K562 (cell line): ENCODE data around the gene TMSB15B. TPM values are rescaled to one million over a fixed set of nuclear protein-coding genes. Genes with fewer than 3 reads are reported as not detected.
A peak's percentile ranks its signal among the peaks of the same experiment; 100 is the strongest.

Experiments used
- ATAC-seq: fragments of 200-7000 bp; cut with Tn5 transposase; 3 replicates; pipeline ENCODE4 v1.9.1; 2020; ENCODE audit warnings: moderate library complexity
- BruUV-seq: library from RNA; stranded (reverse); fragments of 400-500 nt; replicated peaks from 2 replicates; lab custom pipeline; 2021; lab: Mats Ljungman, UMichigan
- CTCF ChIA-PET: fragments of 300-600 bp; formaldehyde crosslinking; extraction: SDS; loops from one replicate; lab custom pipeline; 2021; ENCODE audit warnings: low intra/inter-chr PET ratio; lab: Yijun Ruan, JAX
- POLR2A ChIA-PET: fragments of 300-600, 350-650 bp; sonication (Branson Sonifier 250); formaldehyde crosslinking; extraction: SDS; loops from one replicate; lab custom pipeline; 2021; ENCODE audit warnings: antibody characterized with exemption, inconsistent platforms; lab: Yijun Ruan, JAX
- DNase-seq, 4 experiments: peaks; one replicate each; pipeline versions ENCODE4 v3.0.0 to v3.0.0-alpha.2; 2011 to 2018; ENCODE audit warnings: low spot score in 3 of 4, mixed read lengths in 3 of 4; ENCODE audit errors: extremely low read depth in 1 of 4
- FAIRE-seq: peaks from 2 replicates; lab custom pipeline; 2011; peaks lifted over from hg19 to GRCh38; lab: Jason Lieb, UNC
- H2AFZ ChIP-seq: 2 replicates; pipeline ENCODE4 v1.6.0; 2011; ENCODE audit warnings: low read depth, low read length, control low read depth, inconsistent platforms
- H3K27ac ChIP-seq: fragments of 200-600 bp; 3 replicates; pipeline ENCODE4 v1.8.0; 2011; ENCODE audit warnings: low read depth, mild to moderate bottlenecking, control low read depth, inconsistent platforms, low read length, moderate library complexity, mixed read lengths; ENCODE audit errors: extremely low read depth
- H3K27me3 ChIP-seq, 2 experiments: fragments of 300-600 bp in 1 of 2; 2 replicates in 1 of 2; 3 replicates in 1 of 2; pipeline versions ENCODE4 v1.6.0 to v1.8.0; 2011; ENCODE audit warnings: inconsistent platforms in 2 of 2, low read length in 2 of 2, mild to moderate bottlenecking in 1 of 2, mixed read lengths in 1 of 2, moderate library complexity in 1 of 2; ENCODE audit not compliant: control insufficient read depth in 2 of 2, insufficient read depth in 2 of 2
- H3K36me3 ChIP-seq: fragments of 300-600 bp; 3 replicates; pipeline ENCODE4 v1.8.0; 2011; ENCODE audit warnings: mild to moderate bottlenecking, low read length, inconsistent platforms; ENCODE audit not compliant: control insufficient read depth, insufficient read depth
- H3K4me1 ChIP-seq, 2 experiments: fragments of 200-600 bp in 1 of 2; replicated peaks in 1 of 2; 2 replicates in 1 of 2; 3 replicates in 1 of 2; pipeline versions ENCODE4 v1.5.1 to v1.8.0; 2011; ENCODE audit warnings: inconsistent platforms in 2 of 2, low read length in 2 of 2, mild to moderate bottlenecking in 1 of 2, mixed read lengths in 1 of 2, moderate library complexity in 1 of 2; ENCODE audit not compliant: control insufficient read depth in 2 of 2, insufficient read depth in 2 of 2
- H3K4me2 ChIP-seq: 2 replicates; pipeline ENCODE4 v1.6.1; 2011; ENCODE audit warnings: low read length, control low read depth, inconsistent platforms, mixed read lengths; ENCODE audit not compliant: insufficient read depth
- H3K4me3 ChIP-seq: fragments of 200-600 bp; sonication (generic), shearing (Covaris generic); 2 replicates; pipeline ENCODE4 v1.5.1; 2016; ENCODE audit warnings: control low read depth, inconsistent platforms
- H3K79me2 ChIP-seq: fragments of 200-600 bp; 3 replicates; pipeline ENCODE4 v1.8.0; 2011; ENCODE audit warnings: low read length, inconsistent platforms; ENCODE audit not compliant: control insufficient read depth, insufficient read depth
- H3K9ac ChIP-seq, 2 experiments: 2 replicates each; pipeline versions ENCODE4 v1.6.0 to v1.6.1; 2011; ENCODE audit warnings: low read depth in 2 of 2, low read length in 2 of 2, control low read depth in 1 of 2, inconsistent platforms in 1 of 2, mild to moderate bottlenecking in 1 of 2, mixed read lengths in 1 of 2; ENCODE audit not compliant: insufficient read depth in 1 of 2
- H3K9me1 ChIP-seq: one replicate; pipeline ENCODE4 v1.6.0; 2011; ENCODE audit warnings: inconsistent platforms, mild to moderate bottlenecking, low read length, moderate library complexity; ENCODE audit not compliant: control insufficient read depth, insufficient read depth
- H3K9me3 ChIP-seq: replicated peaks from 2 replicates; pipeline ENCODE4 v1.5.1; 2011; ENCODE audit warnings: low read depth, low read length, inconsistent platforms; ENCODE audit not compliant: control insufficient read depth, insufficient read depth
- H4K20me1 ChIP-seq: replicated peaks from 2 replicates; pipeline ENCODE4 v1.6.1; 2011; ENCODE audit warnings: low read length, inconsistent platforms, mixed read lengths; ENCODE audit not compliant: control insufficient read depth, insufficient read depth
- BCL6 ChIP-seq: fragments of 250-450 bp; sonication (Bioruptor Pico); IDR thresholded peaks from 2 replicates; pipeline ENCODE4 v1.4.0; 2020
- DACH1 ChIP-seq: fragments of 450-650 bp; IDR thresholded peaks from 2 replicates; pipeline ENCODE4 v1.6.1; 2018; ENCODE audit not compliant: partially characterized antibody
- ESRRB ChIP-seq: fragments of 250-450 bp; sonication (Bioruptor Pico); IDR thresholded peaks from 2 replicates; pipeline ENCODE4 v1.5.0; 2020; ENCODE audit warnings: mild to moderate bottlenecking, moderate library complexity, borderline replicate concordance
- FOXK2 ChIP-seq, 2 experiments: fragments of 450-650 bp; IDR thresholded peaks in 1 of 2; conservative IDR thresholded peaks in 1 of 2; 2 replicates each; pipeline ENCODE4 v1.6.1; 2016; ENCODE audit warnings: low read depth in 2 of 2, mild to moderate bottlenecking in 1 of 2
- GABPB1 ChIP-seq: sonication (generic); formaldehyde crosslinking; IDR thresholded peaks from 2 replicates; pipeline ENCODE4 v1.8.0; 2022; ENCODE audit warnings: mild to moderate bottlenecking, missing genetic modification reagents
- GABPB2 ChIP-seq: fragments of 250-450 bp; sonication (Bioruptor Pico); conservative IDR thresholded peaks from 2 replicates; pipeline ENCODE4 v1.5.1; 2021; ENCODE audit warnings: mild to moderate bottlenecking
- GTF2A2 ChIP-seq: IDR thresholded peaks from 2 replicates; pipeline ENCODE4 v1.6.1; 2016; ENCODE audit warnings: mild to moderate bottlenecking, missing genetic modification characterization, missing compliant biosample characterization
- HLTF ChIP-seq: fragments of 450-650 bp; IDR thresholded peaks from 2 replicates; pipeline ENCODE4 v1.6.1; 2016
- KLF10 ChIP-seq: fragments of 250-450 bp; sonication (Bioruptor Pico); IDR thresholded peaks from 2 replicates; pipeline ENCODE4 v1.6.1; 2021; ENCODE audit warnings: matching md5 sums
- L3MBTL2 ChIP-seq: fragments of 450-650 bp; IDR thresholded peaks from 2 replicates; pipeline ENCODE4 v1.6.1; 2016; ENCODE audit warnings: mild to moderate bottlenecking, moderate library complexity
- MAFG ChIP-seq: fragments of 450-650 bp; conservative IDR thresholded peaks from 2 replicates; pipeline ENCODE4 v1.6.1; 2016; ENCODE audit warnings: missing genetic modification characterization, missing compliant biosample characterization
- MAFK ChIP-seq: IDR thresholded peaks from 2 replicates; pipeline ENCODE4 v1.6.1; 2011; ENCODE audit warnings: low read length, improper control_type of control experiment
- MTA3 ChIP-seq: fragments of 450-650 bp; formaldehyde crosslinking; IDR thresholded peaks from 2 replicates; pipeline ENCODE4 v1.6.1; 2017; ENCODE audit warnings: mild to moderate bottlenecking, borderline replicate concordance
- NFIC ChIP-seq: fragments of 450-650 bp; IDR thresholded peaks from 2 replicates; pipeline ENCODE4 v1.6.1; 2017; ENCODE audit warnings: mild to moderate bottlenecking, inconsistent platforms
- RB1 ChIP-seq: fragments of 450-650 bp; IDR thresholded peaks from 2 replicates; pipeline ENCODE4 v1.6.1; 2017; ENCODE audit warnings: low read depth, mild to moderate bottlenecking
- RBM22 ChIP-seq: fragments of 200-400 bp; formaldehyde crosslinking; IDR thresholded peaks from 2 replicates; pipeline ENCODE4 v1.6.1; 2018; ENCODE audit warnings: low read length, low read depth; ENCODE audit not compliant: poor library complexity, severe bottlenecking
- SMARCE1 ChIP-seq: fragments of 450-650 bp; IDR thresholded peaks from 2 replicates; pipeline ENCODE4 v1.7.1; 2016; ENCODE audit warnings: mild to moderate bottlenecking
- TCF3 ChIP-seq: sonication (generic); formaldehyde crosslinking; IDR thresholded peaks from 2 replicates; pipeline ENCODE4 v1.4.0; 2020; ENCODE audit warnings: mild to moderate bottlenecking, missing genetic modification reagents
- ZC3H4 ChIP-seq: sonication (generic); formaldehyde crosslinking; IDR thresholded peaks from 2 replicates; pipeline ENCODE4 v1.9.0; 2021; ENCODE audit warnings: missing genetic modification reagents, borderline replicate concordance
- ZC3H8 ChIP-seq: fragments of 450-650 bp; IDR thresholded peaks from 2 replicates; pipeline ENCODE4 v1.6.1; 2017
- ZNF316 ChIP-seq: fragments of 450-650 bp; IDR thresholded peaks from 2 replicates; pipeline ENCODE4 v1.6.1; 2016
- ZNF354B ChIP-seq: fragments of 250-450 bp; sonication (Bioruptor Pico); IDR thresholded peaks from 2 replicates; pipeline ENCODE4 v1.4.0; 2020
- ZNF76 ChIP-seq: fragments of 250-450 bp; sonication (Bioruptor Pico); IDR thresholded peaks from 2 replicates; pipeline ENCODE4 v1.4.0; 2020; ENCODE audit warnings: mild to moderate bottlenecking, moderate library complexity, borderline replicate concordance
- ZNF77 ChIP-seq: fragments of 250-450 bp; sonication (Bioruptor Pico); IDR thresholded peaks from 2 replicates; pipeline ENCODE4 v1.5.0; 2020
- WGBS: fragments of 100-300 bp; shearing (Covaris generic); methylation state at CpG from one replicate; pipeline ENCODE4 v1.1.6; 2016; ENCODE audit warnings: low coverage, mixed read lengths; ENCODE audit not compliant: insufficient coverage; ENCODE audit errors: missing lambda C conversion rate; 5-methylcytosine and 5-hydroxymethylcytosine counted together
- in situ Hi-C: fragments of 300-500 bp; cut with MboI; formaldehyde crosslinking; loops from 4 replicates; pipeline ENCODE4 v1.15.0; 2018; ENCODE audit warnings: inconsistent platforms, mixed read lengths
- intact Hi-C: fragments of 100-400 bp; cut with micrococcal nuclease; formaldehyde crosslinking; loops from 2 replicates; pipeline ENCODE4 v1.14.2; 2022
- polyA plus RNA-seq, 8 experiments: library from polyadenylated mRNA; depleted of rRNA in 4 of 8; stranded (reverse) in 5 of 8; unstranded in 3 of 8; fragments of >200 nt; fragmentation: Nextera tagmentation in 2 of 8; fragmentation: Illumina TruSeq in 1 of 8; extraction: Ambion mirVana in 2 of 8; extraction: Trizol in 1 of 8; gene quantifications; 2 replicates each; pipeline versions ENCODE4 v1.2.1 to v1.2.3, GENCODE V29; 2011 to 2014; ENCODE audit warnings: inconsistent platforms in 1 of 8, missing spikeins in 1 of 8
- total RNA-seq, 7 experiments: library from RNA; depleted of rRNA in 6 of 7; stranded (reverse); fragments of >200 nt in 6 of 7; fragmentation: Illumina TruSeq in 2 of 7; extraction: Trizol in 2 of 7; gene quantifications; 2 replicates each; pipeline versions ENCODE4 v1.2.1 to v1.2.3, GENCODE V29; 2011 to 2021; ENCODE audit warnings: low replicate concordance in 1 of 7
- TF ChIP-seq, protein P1 (sequence below): fragments of 450-650 bp; IDR thresholded peaks from 2 replicates; pipeline ENCODE4 v1.6.1; 2016
- TF ChIP-seq, protein P2 (sequence below): fragments of 250-450 bp; sonication (Bioruptor Pico); IDR thresholded peaks from 2 replicates; pipeline ENCODE4 v1.9.0; 2021; ENCODE audit warnings: mild to moderate bottlenecking, inconsistent platforms

TMSB15B gene
- total and polyA plus RNA-seq, 9 of the 15 experiments (the other 6 are each of a cell fraction or from before 2014, with no cell fraction given) = 0.05 to 0.77 (median 0.32) TPM; not detected in 4

DNA sequence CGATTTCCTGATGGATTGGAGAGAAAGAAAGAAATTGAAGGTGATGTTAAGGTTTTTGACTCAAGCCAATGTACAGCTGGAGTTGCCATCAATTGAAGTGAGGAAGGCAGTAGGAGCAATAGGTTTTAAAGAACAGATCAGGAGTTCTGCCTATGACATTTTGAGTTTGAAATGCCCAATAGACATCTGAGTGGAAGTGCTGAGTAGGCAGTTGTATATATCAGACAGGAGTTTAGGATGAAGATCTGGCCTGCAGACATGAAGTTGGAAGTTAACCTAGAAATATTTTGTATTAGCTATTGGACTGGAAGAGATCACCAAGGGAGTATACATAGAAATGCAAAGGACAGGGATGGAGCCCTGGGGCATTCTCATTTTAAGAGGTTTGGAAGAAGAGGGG lies 12.9 kb upstream of the TMSB15B start:
- no peaks in the 10 kb centered on the region for H3K9me1 ChIP-seq
- no peaks in the 10 kb centered on the region for H3K79me2 ChIP-seq
- TF ChIP-seq GABPB1 (CRISPR knock-in tag) (no peak), ESRRB (CRISPR knock-in tag) (no peak), ZNF316 (peak; percentile 25; the same call in 1 of the 2 replicates), DACH1 (no peak), RBM22 (no peak), BCL6 (CRISPR knock-in tag) (no peak), GABPB2 (CRISPR knock-in tag) (no peak), TCF3 (CRISPR knock-in tag) (no peak), NFIC (no peak), L3MBTL2 (no peak), ZNF77 (CRISPR knock-in tag) (no peak), MAFG (tag) (0 out of 2 replicates have a peak, but pooled peaks have one; percentile 9), SMARCE1 (no peak), ZC3H4 (CRISPR knock-in tag) (no peak), ZNF76 (CRISPR knock-in tag) (no peak), MTA3 (no peak), FOXK2 (conservative IDR thresholded peaks at IDR 0.05 in 1 of 2, IDR thresholded peaks at IDR 0.05 in 1 of 2; ENCODE audit: low read depth in 2 of 2) (no peak), GTF2A2 (no peak), HLTF (no peak), KLF10 (CRISPR knock-in tag) (no peak), RB1 (no peak), MAFK (0 out of 2 replicates have a peak, but pooled peaks have one; percentile 14), ZC3H8 (no peak), ZNF354B (CRISPR knock-in tag) (no peak)
- TF ChIP-seq, protein P1, sequence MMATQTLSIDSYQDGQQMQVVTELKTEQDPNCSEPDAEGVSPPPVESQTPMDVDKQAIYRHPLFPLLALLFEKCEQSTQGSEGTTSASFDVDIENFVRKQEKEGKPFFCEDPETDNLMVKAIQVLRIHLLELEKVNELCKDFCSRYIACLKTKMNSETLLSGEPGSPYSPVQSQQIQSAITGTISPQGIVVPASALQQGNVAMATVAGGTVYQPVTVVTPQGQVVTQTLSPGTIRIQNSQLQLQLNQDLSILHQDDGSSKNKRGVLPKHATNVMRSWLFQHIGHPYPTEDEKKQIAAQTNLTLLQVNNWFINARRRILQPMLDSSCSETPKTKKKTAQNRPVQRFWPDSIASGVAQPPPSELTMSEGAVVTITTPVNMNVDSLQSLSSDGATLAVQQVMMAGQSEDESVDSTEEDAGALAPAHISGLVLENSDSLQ = no peak
- TF ChIP-seq, protein P2, sequence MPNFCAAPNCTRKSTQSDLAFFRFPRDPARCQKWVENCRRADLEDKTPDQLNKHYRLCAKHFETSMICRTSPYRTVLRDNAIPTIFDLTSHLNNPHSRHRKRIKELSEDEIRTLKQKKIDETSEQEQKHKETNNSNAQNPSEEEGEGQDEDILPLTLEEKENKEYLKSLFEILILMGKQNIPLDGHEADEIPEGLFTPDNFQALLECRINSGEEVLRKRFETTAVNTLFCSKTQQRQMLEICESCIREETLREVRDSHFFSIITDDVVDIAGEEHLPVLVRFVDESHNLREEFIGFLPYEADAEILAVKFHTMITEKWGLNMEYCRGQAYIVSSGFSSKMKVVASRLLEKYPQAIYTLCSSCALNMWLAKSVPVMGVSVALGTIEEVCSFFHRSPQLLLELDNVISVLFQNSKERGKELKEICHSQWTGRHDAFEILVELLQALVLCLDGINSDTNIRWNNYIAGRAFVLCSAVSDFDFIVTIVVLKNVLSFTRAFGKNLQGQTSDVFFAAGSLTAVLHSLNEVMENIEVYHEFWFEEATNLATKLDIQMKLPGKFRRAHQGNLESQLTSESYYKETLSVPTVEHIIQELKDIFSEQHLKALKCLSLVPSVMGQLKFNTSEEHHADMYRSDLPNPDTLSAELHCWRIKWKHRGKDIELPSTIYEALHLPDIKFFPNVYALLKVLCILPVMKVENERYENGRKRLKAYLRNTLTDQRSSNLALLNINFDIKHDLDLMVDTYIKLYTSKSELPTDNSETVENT (CRISPR knock-in tag) = no peak
- TF ChIP-seq, all 486 proteins: peak for 3
- CTCF ChIA-PET = no interaction called here
- BruUV-seq = no TSS peak
- ATAC-seq = no peak
- H3K27ac ChIP-seq = no peak overlapping the region
- H3K9me3 ChIP-seq = no peaks in the 10 kb centered on the region
- no peaks in the 10 kb centered on the region for H3K36me3 ChIP-seq
- intact Hi-C loops = no loop called here
- H2AFZ ChIP-seq = no peak overlapping the region
- FAIRE-seq = no peak
- H3K4me2 ChIP-seq = no peak overlapping the region
- no peaks in the 10 kb centered on the region for H3K4me1 ChIP-seq
- WGBS = 0% methylated on average over 1 of the region's 1 CpG
- H3K9ac ChIP-seq = no peak overlapping the region
- no peaks in the 10 kb centered on the region for H4K20me1 ChIP-seq
- DNase-seq = no peak
- no peak overlapping the region for H3K4me3 ChIP-seq
- no peaks in the 10 kb centered on the region for H3K27me3 ChIP-seq
- POLR2A ChIA-PET = no interaction called here
- in situ Hi-C loops = no loop called here
